Smooth muscle cell (in vitro differentiated cells): ENCODE results near the gene CHRNA7. TPM values are rescaled to one million over a fixed set of nuclear protein-coding genes. Genes with fewer than 3 reads are reported as not detected.

Source experiments
- DNase-seq: peaks from one replicate; lab custom pipeline; 2025; ENCODE audit not compliant: unreplicated experiment; lab: John Stamatoyannopoulos, UW
- H2AFZ ChIP-seq: fragments of 200-600 bp; sonication (generic); 2 replicates; pipeline ENCODE4 v1.6.0; 2016; ENCODE audit warnings: antibody characterized with exemption, low read depth, mild to moderate bottlenecking
- H3F3A ChIP-seq: fragments of 200-600 bp; sonication (generic); 2 replicates; pipeline ENCODE4 v1.6.0; 2017; ENCODE audit warnings: antibody characterized with exemption, low read depth
- H3K27ac ChIP-seq: fragments of 200-600 bp; sonication (generic); 2 replicates; pipeline ENCODE4 v1.5.1; 2016; ENCODE audit warnings: low read depth, mild to moderate bottlenecking
- H3K27me3 ChIP-seq: fragments of 200-600 bp; sonication (generic); 2 replicates; pipeline ENCODE4 v1.6.1; 2016; ENCODE audit warnings: low read depth, mild to moderate bottlenecking
- H3K36me3 ChIP-seq: fragments of 200-600 bp; sonication (generic); 2 replicates; pipeline ENCODE4 v1.5.1; 2016; ENCODE audit warnings: low read depth
- H3K4me1 ChIP-seq: fragments of 200-600 bp; sonication (generic); 2 replicates; pipeline ENCODE4 v1.5.1; 2016; ENCODE audit warnings: low read depth
- H3K4me2 ChIP-seq: fragments of 200-600 bp; sonication (generic); 2 replicates; pipeline ENCODE4 v1.6.0; 2016; ENCODE audit warnings: mild to moderate bottlenecking
- H3K4me3 ChIP-seq: fragments of 200-600 bp; sonication (generic); 2 replicates; pipeline ENCODE4 v1.5.1; 2016; ENCODE audit warnings: mild to moderate bottlenecking
- H3K79me2 ChIP-seq: fragments of 200-600 bp; sonication (generic); 2 replicates; pipeline ENCODE4 v1.6.0; 2016; ENCODE audit warnings: low read depth, mild to moderate bottlenecking
- H3K9ac ChIP-seq: fragments of 200-600 bp; sonication (generic); 2 replicates; pipeline ENCODE4 v1.6.0; 2016; ENCODE audit warnings: low read depth
- H3K9me3 ChIP-seq: fragments of 200-600 bp; sonication (generic); replicated peaks from 2 replicates; pipeline ENCODE4 v1.5.1; 2016; ENCODE audit warnings: low read depth
- H4K20me1 ChIP-seq: fragments of 200-600 bp; sonication (generic); 2 replicates; pipeline ENCODE4 v1.6.0; 2016; ENCODE audit warnings: low read depth
- WGBS: methylation state at CpG from one replicate; pipeline ENCODE4 v1.1.7; 2016; ENCODE audit warnings: low lambda C conversion rate; 5-methylcytosine and 5-hydroxymethylcytosine counted together
- polyA plus RNA-seq: library from polyadenylated mRNA; unstranded; fragments of >200 nt; fragmentation: Nextera tagmentation; extraction: Ambion mirVana; gene quantifications from 2 replicates; pipeline ENCODE4 v1.2.1, GENCODE V29; 2016
- total RNA-seq: library from RNA; depleted of rRNA; stranded (reverse); fragments of >200 nt; gene quantifications from 2 replicates; pipeline ENCODE4 v1.2.3, GENCODE V29; 2014
- TF ChIP-seq, protein P1 (sequence below): fragments of 200-600 bp; sonication (generic); IDR thresholded peaks from 2 replicates; pipeline ENCODE4 v1.5.1; 2017; ENCODE audit warnings: borderline replicate concordance, mild to moderate bottlenecking, antibody characterized with exemption; ENCODE audit not compliant: insufficient read depth, poor library complexity, severe bottlenecking

Gene CHRNA7
- total and polyA plus RNA-seq, 2 experiments from 2014 or later, result 1.2 to 2.5 TPM

- no peaks in the 10 kb centered on the region for H3K4me1 ChIP-seq
- no peak overlapping the region for H3K27ac ChIP-seq
- H3K36me3 ChIP-seq, result no peaks in the 10 kb centered on the region
- H3F3A ChIP-seq, result no peaks in the 10 kb centered on the region
- H3K9me3 ChIP-seq, result no peaks in the 10 kb centered on the region
- H3K4me2 ChIP-seq, result no peak overlapping the region
- 77% methylated on average over 7 of the region's 7 CpGs for WGBS
- H2AFZ ChIP-seq, result no peak overlapping the region
- H3K79me2 ChIP-seq, result no peaks in the 10 kb centered on the region
- no peak overlapping the region for H3K9ac ChIP-seq
- no peak for DNase-seq
- no peak overlapping the region for H3K4me3 ChIP-seq
- TF ChIP-seq, protein P1, sequence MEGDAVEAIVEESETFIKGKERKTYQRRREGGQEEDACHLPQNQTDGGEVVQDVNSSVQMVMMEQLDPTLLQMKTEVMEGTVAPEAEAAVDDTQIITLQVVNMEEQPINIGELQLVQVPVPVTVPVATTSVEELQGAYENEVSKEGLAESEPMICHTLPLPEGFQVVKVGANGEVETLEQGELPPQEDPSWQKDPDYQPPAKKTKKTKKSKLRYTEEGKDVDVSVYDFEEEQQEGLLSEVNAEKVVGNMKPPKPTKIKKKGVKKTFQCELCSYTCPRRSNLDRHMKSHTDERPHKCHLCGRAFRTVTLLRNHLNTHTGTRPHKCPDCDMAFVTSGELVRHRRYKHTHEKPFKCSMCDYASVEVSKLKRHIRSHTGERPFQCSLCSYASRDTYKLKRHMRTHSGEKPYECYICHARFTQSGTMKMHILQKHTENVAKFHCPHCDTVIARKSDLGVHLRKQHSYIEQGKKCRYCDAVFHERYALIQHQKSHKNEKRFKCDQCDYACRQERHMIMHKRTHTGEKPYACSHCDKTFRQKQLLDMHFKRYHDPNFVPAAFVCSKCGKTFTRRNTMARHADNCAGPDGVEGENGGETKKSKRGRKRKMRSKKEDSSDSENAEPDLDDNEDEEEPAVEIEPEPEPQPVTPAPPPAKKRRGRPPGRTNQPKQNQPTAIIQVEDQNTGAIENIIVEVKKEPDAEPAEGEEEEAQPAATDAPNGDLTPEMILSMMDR, result no peak
- H4K20me1 ChIP-seq, result no peaks in the 10 kb centered on the region
- no peaks in the 10 kb centered on the region for H3K27me3 ChIP-seq
These were observed 67.7 kb downstream of the CHRNA7 start for GRCh38 chr15:32098033-32098432.

- DNase-seq, result no peak
- Histone ChIP-seq H4K20me1 (no peaks in the 10 kb centered on the region), H3K9me3 (no peaks in the 10 kb centered on the region), H3K27ac (no peak overlapping the region), H3K4me1 (no peaks in the 10 kb centered on the region), H3K4me2 (no peak overlapping the region), H3K36me3 (no peaks in the 10 kb centered on the region), H2AFZ (no peak overlapping the region), H3K27me3 (no peaks in the 10 kb centered on the region), H3K79me2 (no peaks in the 10 kb centered on the region), H3F3A (no peaks in the 10 kb centered on the region), H3K4me3 (no peak overlapping the region), H3K9ac (no peak overlapping the region)
- WGBS, result 66% methylated on average over 7 of the region's 7 CpGs
- TF ChIP-seq, protein P1, result no peak
These were observed 68.9 kb downstream of the CHRNA7 start for GRCh38 chr15:32099097-32099785.

DNA sequence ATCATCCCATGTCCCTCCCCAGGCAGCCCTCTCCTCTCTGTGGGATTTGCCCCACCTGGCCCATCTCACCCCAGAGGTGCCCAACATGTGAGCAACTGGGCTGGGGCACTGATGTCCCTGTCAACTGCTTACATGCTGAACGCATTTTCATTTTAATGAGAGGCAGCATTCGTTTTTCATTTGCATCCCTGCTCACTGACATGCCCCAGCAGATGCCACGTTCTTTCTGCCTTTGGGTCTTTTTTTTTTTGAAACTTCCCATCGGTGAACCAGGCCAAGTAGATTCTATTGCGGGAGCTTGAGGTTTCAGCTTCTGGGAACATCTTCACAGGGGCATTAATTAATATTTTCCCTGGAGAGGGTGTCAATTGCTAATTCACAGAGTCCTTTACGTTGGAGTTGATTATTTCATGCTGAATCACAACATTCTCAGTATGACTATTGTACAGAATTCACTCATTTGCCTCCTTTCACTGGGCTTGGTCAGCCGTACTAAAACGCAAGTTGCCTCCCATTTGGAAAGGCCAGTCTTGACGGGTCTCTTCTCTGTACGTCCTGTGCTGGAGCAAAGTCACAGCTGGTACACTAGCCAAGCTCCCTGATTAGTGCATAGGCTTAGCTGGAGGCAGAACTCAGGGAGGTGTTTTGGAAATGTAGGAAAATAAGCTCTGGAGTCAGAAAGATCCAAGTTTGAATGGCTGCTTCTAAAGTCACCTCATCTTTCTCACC is 69.8 kb downstream of the CHRNA7 start:
- H3K4me1 ChIP-seq, result no peaks in the 10 kb centered on the region
- no peak overlapping the region for H3K27ac ChIP-seq
- no peak overlapping the region for H3K4me2 ChIP-seq
- no peak overlapping the region for H3K9ac ChIP-seq
- DNase-seq, result no peak
- H3K36me3 ChIP-seq, result no peaks in the 10 kb centered on the region
- 75% methylated on average over 10 of the region's 10 CpGs for WGBS
- H3K27me3 ChIP-seq, result no peaks in the 10 kb centered on the region
- H4K20me1 ChIP-seq, result no peaks in the 10 kb centered on the region
- no peaks in the 10 kb centered on the region for H3K79me2 ChIP-seq
- H3K9me3 ChIP-seq, result no peaks in the 10 kb centered on the region
- no peak overlapping the region for H2AFZ ChIP-seq
- TF ChIP-seq, protein P1, result no peak
- H3F3A ChIP-seq, result no peaks in the 10 kb centered on the region
- no peak overlapping the region for H3K4me3 ChIP-seq
